Keratinocyte (primary cell): Measurements from ENCODE around the gene SYMPK. TPM values are rescaled to one million over a fixed set of nuclear protein-coding genes. Genes with fewer than 3 reads are reported as not detected.
"Not testable (repeated sequence)": the region's sequence is repeated elsewhere in the genome, so short reads cannot be mapped to it uniquely, and the experiment has no call there.

Experiments used
- DNase-seq: peaks from one replicate; pipeline ENCODE4 v3.0.0-alpha.2; 2011; ENCODE audit warnings: low read depth, missing footprints, low spot score
- FAIRE-seq: peaks from 2 replicates; lab custom pipeline; 2011; peaks lifted over from hg19 to GRCh38; lab: Jason Lieb, UNC
- H2AFZ ChIP-seq: 2 replicates; pipeline ENCODE4 v1.6.0; 2012; ENCODE audit warnings: low read length, control low read depth, inconsistent platforms; ENCODE audit not compliant: control insufficient read depth
- H3K27ac ChIP-seq: 2 replicates; pipeline ENCODE4 v1.5.1; 2011; ENCODE audit warnings: low read length; ENCODE audit not compliant: control insufficient read depth, insufficient read depth
- H3K27me3 ChIP-seq: 3 replicates; pipeline ENCODE4 v1.6.0; 2011; ENCODE audit warnings: low read length; ENCODE audit not compliant: control insufficient read depth, insufficient read depth; ENCODE audit errors: extremely low read depth
- H3K36me3 ChIP-seq, 2 experiments: 2 replicates in 1 of 2; 3 replicates in 1 of 2; pipeline ENCODE4 v1.5.1; 2011; ENCODE audit warnings: low read length in 2 of 2, mild to moderate bottlenecking in 1 of 2; ENCODE audit not compliant: control insufficient read depth in 2 of 2, insufficient read depth in 2 of 2; ENCODE audit errors: extremely low read depth in 1 of 2
- H3K4me1 ChIP-seq: 3 replicates; pipeline ENCODE4 v1.5.1; 2011; ENCODE audit warnings: low read length; ENCODE audit not compliant: control insufficient read depth, insufficient read depth; ENCODE audit errors: extremely low read depth
- H3K4me2 ChIP-seq: 3 replicates; pipeline ENCODE4 v1.6.0; 2011; ENCODE audit warnings: low read depth, low read length; ENCODE audit not compliant: control insufficient read depth, insufficient read depth; ENCODE audit errors: extremely low read depth
- H3K4me3 ChIP-seq, 3 experiments: fragments of 200-600 bp in 1 of 3; sonication (generic) in 1 of 3; 2 replicates in 2 of 3; 3 replicates in 1 of 3; pipeline ENCODE4 v1.5.1; 2011 to 2016; ENCODE audit warnings: low read length in 3 of 3, mild to moderate bottlenecking in 3 of 3, control low read depth in 2 of 3, inconsistent platforms in 1 of 3, low read depth in 1 of 3, mixed read lengths in 1 of 3, mixed run types in 1 of 3, moderate library complexity in 1 of 3; ENCODE audit not compliant: control insufficient read depth in 2 of 3, insufficient read depth in 2 of 3; ENCODE audit errors: extremely low read depth in 1 of 3
- H3K79me2 ChIP-seq: 2 replicates; pipeline ENCODE4 v1.6.0; 2012; ENCODE audit warnings: low read length; ENCODE audit not compliant: control insufficient read depth, insufficient read depth
- H3K9ac ChIP-seq: 3 replicates; pipeline ENCODE4 v1.6.0; 2011; ENCODE audit warnings: low read length; ENCODE audit not compliant: control insufficient read depth, insufficient read depth; ENCODE audit errors: extremely low read depth
- H3K9me1 ChIP-seq: 3 replicates; pipeline ENCODE4 v1.6.0; 2011; ENCODE audit warnings: low read length; ENCODE audit not compliant: control insufficient read depth, insufficient read depth; ENCODE audit errors: extremely low read depth
- H3K9me3 ChIP-seq: 2 replicates; pipeline ENCODE4 v1.5.1; 2012; ENCODE audit warnings: low read depth, low read length; ENCODE audit not compliant: control insufficient read depth
- H4K20me1 ChIP-seq: 3 replicates; pipeline ENCODE4 v1.6.0; 2011; ENCODE audit warnings: low read length; ENCODE audit not compliant: control insufficient read depth, insufficient read depth; ENCODE audit errors: extremely low read depth
- EZH2 ChIP-seq: IDR thresholded peaks from one replicate; pipeline ENCODE4 v1.6.1; 2012; ENCODE audit warnings: inconsistent platforms, mild to moderate bottlenecking, low read length, moderate library complexity
- dilution Hi-C: fragments of 300-500 bp; cut with MboI; formaldehyde crosslinking; loops from one replicate; pipeline ENCODE4 v1.7.0; 2020; ENCODE audit warnings: low sequenced_read_pairs; ENCODE audit not compliant: extremely low pct_ligation_motif_present
- polyA plus RNA-seq, 5 experiments: library from polyadenylated mRNA; depleted of rRNA in 3 of 5; stranded (reverse) in 3 of 5; stranded (forward) in 1 of 5; unstranded in 1 of 5; fragments of >200 nt; gene quantifications; 1 replicate in 1 of 5; 2 replicates in 3 of 5; 3 replicates in 1 of 5; pipeline versions ENCODE4 v1.2.1 to v1.2.3, GENCODE V29; 2011 to 2012; ENCODE audit warnings: missing spikeins in 2 of 5, low read depth in 1 of 5, low replicate concordance in 1 of 5
- TF ChIP-seq, protein P1 (sequence below), 3 experiments: IDR thresholded peaks in 1 of 3; conservative IDR thresholded peaks in 1 of 3; optimal IDR thresholded peaks in 1 of 3; 2 replicates in 2 of 3; 3 replicates in 1 of 3; pipeline versions ENCODE3 to v1.5.1; 2011; ENCODE audit warnings: low read length in 3 of 3, mild to moderate bottlenecking in 3 of 3, moderate library complexity in 2 of 3, control low read depth in 1 of 3, inconsistent platforms in 1 of 3; ENCODE audit not compliant: insufficient read depth in 2 of 3; ENCODE audit errors: extremely low read depth in 1 of 3

The SYMPK gene
- polyA plus RNA-seq, 1 donor (not counting 4 experiments of a cell fraction or from before 2014, with no cell fraction given): 56.0 TPM

DNA sequence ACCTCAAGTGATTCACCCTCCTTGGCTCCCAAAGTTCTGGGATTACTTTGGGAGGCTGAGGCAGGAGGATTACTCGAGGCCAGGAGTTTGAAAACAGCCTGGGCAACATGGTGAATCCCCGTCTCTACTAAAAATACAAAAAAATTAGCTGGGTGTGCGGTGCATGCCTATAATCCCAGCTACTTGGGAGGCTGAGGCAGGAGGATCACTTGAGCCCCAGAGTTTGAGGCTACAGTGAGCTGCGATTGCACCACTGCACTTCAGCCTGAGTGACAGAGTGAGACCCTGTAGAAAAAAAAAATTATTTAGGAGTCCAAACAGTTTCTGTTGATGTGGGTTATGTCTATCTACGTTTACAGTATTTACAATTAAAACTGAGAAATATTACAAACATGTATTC lies 7.9 kb upstream of the SYMPK start:
- H3K9me1 ChIP-seq: no peaks in the 10 kb centered on the region
- no peak overlapping the region for H2AFZ ChIP-seq
- H4K20me1 ChIP-seq: no peaks in the 10 kb centered on the region
- no peaks in the 10 kb centered on the region for H3K79me2 ChIP-seq
- no peak for DNase-seq
- H3K36me3 ChIP-seq: no peaks in the 10 kb centered on the region
- no peaks in the 10 kb centered on the region for H3K9me3 ChIP-seq
- dilution Hi-C loops: no loop called here
- H3K27ac ChIP-seq: no peak overlapping the region
- H3K27me3 ChIP-seq: peaks cover 11% of the 10 kb centered on the region
- H3K4me3 ChIP-seq: no peak overlapping the region
- FAIRE-seq: no peak
- H3K4me2 ChIP-seq: no peak overlapping the region
- no peaks in the 10 kb centered on the region for H3K4me1 ChIP-seq
- TF ChIP-seq, protein P1, sequence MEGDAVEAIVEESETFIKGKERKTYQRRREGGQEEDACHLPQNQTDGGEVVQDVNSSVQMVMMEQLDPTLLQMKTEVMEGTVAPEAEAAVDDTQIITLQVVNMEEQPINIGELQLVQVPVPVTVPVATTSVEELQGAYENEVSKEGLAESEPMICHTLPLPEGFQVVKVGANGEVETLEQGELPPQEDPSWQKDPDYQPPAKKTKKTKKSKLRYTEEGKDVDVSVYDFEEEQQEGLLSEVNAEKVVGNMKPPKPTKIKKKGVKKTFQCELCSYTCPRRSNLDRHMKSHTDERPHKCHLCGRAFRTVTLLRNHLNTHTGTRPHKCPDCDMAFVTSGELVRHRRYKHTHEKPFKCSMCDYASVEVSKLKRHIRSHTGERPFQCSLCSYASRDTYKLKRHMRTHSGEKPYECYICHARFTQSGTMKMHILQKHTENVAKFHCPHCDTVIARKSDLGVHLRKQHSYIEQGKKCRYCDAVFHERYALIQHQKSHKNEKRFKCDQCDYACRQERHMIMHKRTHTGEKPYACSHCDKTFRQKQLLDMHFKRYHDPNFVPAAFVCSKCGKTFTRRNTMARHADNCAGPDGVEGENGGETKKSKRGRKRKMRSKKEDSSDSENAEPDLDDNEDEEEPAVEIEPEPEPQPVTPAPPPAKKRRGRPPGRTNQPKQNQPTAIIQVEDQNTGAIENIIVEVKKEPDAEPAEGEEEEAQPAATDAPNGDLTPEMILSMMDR (optimal IDR thresholded peaks at IDR 0.05 in 1 of 3, IDR thresholded peaks at IDR 0.05 in 1 of 3, conservative IDR thresholded peaks at IDR 0.05 in 1 of 3; ENCODE audit: extremely low read depth in 1 of 3, insufficient read depth in 2 of 3, low read length in 3 of 3): no peak
- no peak for TF ChIP-seq EZH2
- H3K9ac ChIP-seq: no peak overlapping the region

DNA sequence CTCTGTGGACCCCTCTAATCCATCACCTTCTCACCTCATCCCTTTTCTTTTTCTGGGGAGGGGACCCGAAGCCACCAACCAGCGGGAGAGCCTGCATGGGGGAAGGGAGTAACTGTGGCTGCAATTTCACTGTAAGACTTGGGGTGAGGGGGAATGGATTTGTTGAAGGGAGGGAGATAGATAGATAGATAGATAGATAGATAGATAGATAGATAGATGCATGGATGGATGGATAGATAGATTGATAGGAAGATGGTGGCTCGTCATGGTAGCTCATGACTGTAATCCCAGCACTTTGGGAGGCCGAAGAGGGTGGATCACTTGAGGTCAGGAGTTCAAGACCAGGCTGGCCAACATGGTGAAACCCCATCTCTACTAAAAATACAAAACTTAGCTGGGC lies 4.3 kb upstream of the SYMPK start:
- H3K4me3 ChIP-seq, H3K9ac ChIP-seq, H3K79me2 ChIP-seq, H2AFZ ChIP-seq, H4K20me1 ChIP-seq, H3K36me3 ChIP-seq, FAIRE-seq, H3K9me1 ChIP-seq, DNase-seq, H3K9me3 ChIP-seq, H3K4me1 ChIP-seq, dilution Hi-C loops, H3K27ac ChIP-seq, H3K4me2 ChIP-seq: not testable (repeated sequence)
- peaks cover 37% of the 10 kb centered on the region for H3K27me3 ChIP-seq
